ENCODE results near the gene SH2D1B. TPM values are rescaled to one million over a fixed set of nuclear protein-coding genes. Genes with fewer than 3 reads are reported as not detected.
"Not testable (repeated sequence)": the region's sequence is repeated elsewhere in the genome, so short reads cannot be mapped to it uniquely, and the experiment has no call there.

Gene SH2D1B
- total and polyA plus RNA-seq, 2 experiments from 2014 or later: not detected

GRCh38 chr1:162456323-162456722, 44.4 kb upstream of the SH2D1B start (continued):
- no peak for TF ChIP-seq ZNF462 (CRISPR knock-in tag; IDR thresholded peaks at IDR 0.05)
- TF ChIP-seq JUNB (IDR thresholded peaks at IDR 0.05; ENCODE audit: unreplicated experiment): no peak
- TF ChIP-seq CTCF (conservative IDR thresholded peaks at IDR 0.05; ENCODE audit: low read depth in 2 of 2): no peak
- TF ChIP-seq POLR2AphosphoS5 (IDR thresholded peaks at IDR 0.05; ENCODE audit: low read depth): no peak
- no peak for TF ChIP-seq STAT1 (IDR thresholded peaks at IDR 0.05; ENCODE audit: unreplicated experiment)
- no peak for TF ChIP-seq NANOG (IDR thresholded peaks at IDR 0.05; ENCODE audit: borderline replicate concordance)
- no peak for TF ChIP-seq EZH2phosphoT487 (IDR thresholded peaks at IDR 0.05; ENCODE audit: unreplicated experiment)
- TF ChIP-seq, protein P1, sequence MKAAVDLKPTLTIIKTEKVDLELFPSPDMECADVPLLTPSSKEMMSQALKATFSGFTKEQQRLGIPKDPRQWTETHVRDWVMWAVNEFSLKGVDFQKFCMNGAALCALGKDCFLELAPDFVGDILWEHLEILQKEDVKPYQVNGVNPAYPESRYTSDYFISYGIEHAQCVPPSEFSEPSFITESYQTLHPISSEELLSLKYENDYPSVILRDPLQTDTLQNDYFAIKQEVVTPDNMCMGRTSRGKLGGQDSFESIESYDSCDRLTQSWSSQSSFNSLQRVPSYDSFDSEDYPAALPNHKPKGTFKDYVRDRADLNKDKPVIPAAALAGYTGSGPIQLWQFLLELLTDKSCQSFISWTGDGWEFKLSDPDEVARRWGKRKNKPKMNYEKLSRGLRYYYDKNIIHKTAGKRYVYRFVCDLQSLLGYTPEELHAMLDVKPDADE (IDR thresholded peaks at IDR 0.05): no peak
- TF ChIP-seq ZNF331 (CRISPR knock-in tag; IDR thresholded peaks at IDR 0.05; ENCODE audit: low read depth): no peak

DNA sequence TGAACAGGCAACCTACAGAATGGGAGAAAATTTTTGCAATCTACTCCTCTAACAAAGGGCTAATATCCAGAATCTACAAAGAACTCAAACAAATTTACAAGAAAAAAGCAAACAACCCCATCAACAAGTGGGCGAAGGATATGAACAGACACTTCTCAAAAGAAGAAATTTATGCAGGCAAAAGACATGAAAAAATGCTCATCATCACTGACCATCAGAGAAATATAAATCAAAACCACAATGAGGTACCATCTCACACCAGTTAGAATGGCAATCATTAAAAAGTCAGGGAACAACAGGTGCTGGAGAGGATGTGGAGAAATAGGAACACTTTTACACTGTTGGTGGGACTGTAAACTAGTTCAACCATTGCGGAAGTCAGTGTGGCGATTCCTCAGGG, 42.4 kb upstream of the SH2D1B start:
- H3K36me3 Mint-ChIP-seq (ENCODE audit: low read depth); H3K4me3 ChIP-seq; H3K27me3 ChIP-seq (ENCODE audit: insufficient read depth); H3K4me3 Mint-ChIP-seq; ATAC-seq; H3K27ac Mint-ChIP-seq; H3K4me1 Mint-ChIP-seq; DNase-seq (ENCODE audit: low spot score); H3F3A ChIP-seq (replicated peaks; ENCODE audit: low read depth); H3K27me3 Mint-ChIP-seq (ENCODE audit: insufficient read depth, low read depth, poor library complexity); H3K27ac ChIP-seq (ENCODE audit: low read depth); H3K4me2 ChIP-seq; H3K9me2 ChIP-seq (ENCODE audit: insufficient read depth); H3K4me1 ChIP-seq (ENCODE audit: insufficient read depth); H3K79me2 ChIP-seq (replicated peaks; ENCODE audit: insufficient read depth); H3K36me3 ChIP-seq (ENCODE audit: insufficient read depth); H4K20me1 ChIP-seq (replicated peaks; ENCODE audit: insufficient read depth); H2AFZ ChIP-seq: not testable (repeated sequence)
- peaks cover 22% of the 10 kb centered on the region for H3K9me3 Mint-ChIP-seq
